ENCODE data around the gene ACOT7. TPM values are rescaled to one million over a fixed set of nuclear protein-coding genes. Genes with fewer than 3 reads are reported as not detected.

Gene ACOT7
- total and polyA plus RNA-seq, 9 donors: 7.5 to 24.0 (median 20.5) TPM

DNA sequence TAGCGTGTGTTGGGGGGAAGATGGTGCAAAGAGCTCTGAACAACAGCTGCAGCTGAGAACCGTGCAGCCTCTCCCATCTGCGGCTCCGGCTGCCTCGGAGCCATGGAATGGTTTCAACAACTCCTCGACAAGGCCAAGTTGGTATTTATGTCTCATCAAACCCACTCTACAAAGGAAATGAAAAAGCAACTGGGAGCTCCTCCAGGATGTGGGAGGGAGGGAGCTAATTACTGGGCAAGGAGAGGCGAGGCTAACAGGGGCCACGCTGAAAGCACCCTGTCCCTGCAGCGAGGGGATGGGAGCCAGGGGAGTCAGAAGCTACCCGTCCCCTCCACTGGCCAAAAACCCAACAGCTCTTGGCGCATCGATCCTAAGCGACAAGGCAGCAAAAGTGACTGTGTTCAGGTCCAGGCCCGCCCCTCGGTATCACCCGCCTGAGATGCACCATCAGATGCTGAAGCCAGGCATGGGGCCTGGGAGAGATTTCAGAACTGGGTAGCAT is 63.1 kb downstream of the ACOT7 start:
- H3K4me3 ChIP-seq (ENCODE audit: low read length): no peak overlapping the region
- no peaks in the 10 kb centered on the region for H3K27me3 ChIP-seq (ENCODE audit: control insufficient read depth, insufficient read depth, low read length)
- 45% methylated on average over 4 of the region's 16 CpGs for WGBS (ENCODE audit: insufficient coverage)
- H3K36me3 ChIP-seq (ENCODE audit: control insufficient read depth, insufficient read depth, low read length): peaks cover 4% of the 10 kb centered on the region
- peak overlapping the region; percentile 88 for H3K27ac ChIP-seq (ENCODE audit: low read length)
- H3K9me3 ChIP-seq (replicated peaks; ENCODE audit: control insufficient read depth, low read depth, low read length): no peaks in the 10 kb centered on the region
- DNase-seq: peak; percentile 85
- peaks cover 53% of the 10 kb centered on the region for H3K4me1 ChIP-seq (ENCODE audit: control insufficient read depth, insufficient read depth, low read length)

DNA sequence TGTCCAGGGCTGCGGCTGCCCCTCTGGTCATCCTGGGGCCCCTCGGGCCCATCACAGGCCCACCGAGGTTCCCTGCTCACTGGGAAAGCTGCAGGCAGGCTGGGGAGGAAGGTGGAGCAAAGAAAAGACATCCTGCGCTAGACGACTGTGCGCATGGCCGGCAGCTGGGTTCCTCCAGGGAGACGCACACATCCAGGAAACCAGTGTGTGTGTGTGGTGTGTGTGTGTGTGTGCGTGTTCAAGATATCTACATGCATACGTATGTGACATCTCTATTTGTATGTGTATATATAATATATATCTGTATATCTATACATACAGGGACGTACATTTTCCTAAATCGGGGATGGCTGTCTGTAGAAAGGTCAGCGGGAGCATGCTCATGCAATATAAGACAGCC is 63.7 kb downstream of the ACOT7 start:
- WGBS (ENCODE audit: insufficient coverage): 26% methylated on average over 7 of the region's 13 CpGs
- H3K27ac ChIP-seq (ENCODE audit: low read length): peak overlapping the region; percentile 88
- H3K4me1 ChIP-seq (ENCODE audit: control insufficient read depth, insufficient read depth, low read length): peaks cover 51% of the 10 kb centered on the region
- no peaks in the 10 kb centered on the region for H3K9me3 ChIP-seq (replicated peaks; ENCODE audit: control insufficient read depth, low read depth, low read length)
- H3K36me3 ChIP-seq (ENCODE audit: control insufficient read depth, insufficient read depth, low read length): peaks cover 4% of the 10 kb centered on the region
- DNase-seq: peak; percentile 88
- H3K27me3 ChIP-seq (ENCODE audit: control insufficient read depth, insufficient read depth, low read length): no peaks in the 10 kb centered on the region
- H3K4me3 ChIP-seq (ENCODE audit: low read length): no peak overlapping the region

DNA sequence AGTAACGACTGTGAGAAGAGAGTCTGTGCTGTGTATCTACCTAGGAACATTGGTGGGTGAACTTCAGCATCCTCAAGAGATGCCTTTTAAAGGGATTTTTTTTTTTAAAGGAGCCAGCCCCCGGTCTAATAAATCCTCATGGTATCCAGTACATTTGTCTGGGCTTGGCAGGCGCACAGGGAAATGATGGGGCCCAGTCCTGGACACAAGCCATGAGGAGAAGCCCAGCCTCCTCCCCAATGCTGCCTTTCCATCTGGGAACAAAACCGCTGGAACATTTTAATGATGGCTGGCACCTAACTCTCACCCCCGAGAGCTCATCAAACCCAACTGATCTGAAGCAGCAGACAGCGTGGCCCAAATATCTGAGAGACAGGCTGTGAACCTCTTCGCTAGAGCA is 64.2 kb downstream of the ACOT7 start:
- WGBS (ENCODE audit: insufficient coverage): 26% methylated on average over 4 of the region's 7 CpGs
- H3K27me3 ChIP-seq (ENCODE audit: control insufficient read depth, insufficient read depth, low read length): no peaks in the 10 kb centered on the region
- DNase-seq: peak; percentile 57
- peak overlapping the region; percentile 88 for H3K27ac ChIP-seq (ENCODE audit: low read length)
- H3K4me3 ChIP-seq (ENCODE audit: low read length): no peak overlapping the region
- peaks cover 51% of the 10 kb centered on the region for H3K4me1 ChIP-seq (ENCODE audit: control insufficient read depth, insufficient read depth, low read length)
- H3K36me3 ChIP-seq (ENCODE audit: control insufficient read depth, insufficient read depth, low read length): peaks cover 4% of the 10 kb centered on the region
- H3K9me3 ChIP-seq (replicated peaks; ENCODE audit: control insufficient read depth, low read depth, low read length): no peaks in the 10 kb centered on the region

DNA sequence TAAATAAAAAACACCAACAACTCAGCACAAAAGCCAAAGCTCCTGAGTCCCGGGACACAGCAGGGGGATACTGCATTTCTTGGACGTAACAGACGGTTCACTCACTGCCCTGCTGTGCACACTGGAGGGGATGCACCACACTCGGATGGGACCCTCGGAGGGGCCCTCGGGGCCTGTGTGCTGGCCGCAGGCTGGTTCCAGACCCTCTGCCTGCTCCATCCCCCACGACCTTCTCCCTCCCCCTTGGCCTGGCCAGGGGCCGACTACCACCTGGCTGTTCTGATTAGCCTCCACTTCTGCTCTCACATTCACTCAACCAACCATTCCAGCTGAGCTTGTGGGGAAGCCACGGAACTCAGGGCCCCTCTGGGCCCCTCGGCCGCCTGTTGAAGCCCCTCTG is 64.9 kb downstream of the ACOT7 start:
- H3K4me1 ChIP-seq (ENCODE audit: control insufficient read depth, insufficient read depth, low read length): peaks cover 51% of the 10 kb centered on the region
- no peaks in the 10 kb centered on the region for H3K27me3 ChIP-seq (ENCODE audit: control insufficient read depth, insufficient read depth, low read length)
- no peak for DNase-seq
- 62% methylated on average over 12 of the region's 12 CpGs for WGBS (ENCODE audit: insufficient coverage)
- peak overlapping the region; percentile 88 for H3K27ac ChIP-seq (ENCODE audit: low read length)
- peaks cover 4% of the 10 kb centered on the region for H3K36me3 ChIP-seq (ENCODE audit: control insufficient read depth, insufficient read depth, low read length)
- no peaks in the 10 kb centered on the region for H3K9me3 ChIP-seq (replicated peaks; ENCODE audit: control insufficient read depth, low read depth, low read length)
- H3K4me3 ChIP-seq (ENCODE audit: low read length): no peak overlapping the region

DNA sequence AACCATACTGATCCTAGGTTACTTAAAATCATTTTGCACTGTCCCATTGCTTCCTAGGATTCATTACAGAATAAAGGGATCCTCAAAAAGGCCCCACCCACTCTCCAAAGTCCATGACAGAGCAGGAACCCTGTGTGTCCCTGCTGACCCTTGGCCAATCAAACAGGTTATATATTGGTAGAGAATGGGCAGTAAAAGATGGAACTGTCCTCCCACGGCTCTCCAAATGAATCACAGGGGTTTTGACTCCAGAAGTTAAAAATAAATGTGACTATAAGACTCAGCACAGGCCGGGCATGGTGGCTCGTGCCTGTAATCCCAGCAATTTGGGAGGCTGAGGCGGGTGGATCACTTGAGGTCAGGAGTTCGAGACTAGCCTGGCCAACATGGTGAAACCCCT is 65.5 kb downstream of the ACOT7 start:
- Histone ChIP-seq H3K4me1 (ENCODE audit: control insufficient read depth, insufficient read depth, low read length) (peaks cover 48% of the 10 kb centered on the region), H3K36me3 (ENCODE audit: control insufficient read depth, insufficient read depth, low read length) (peaks cover 4% of the 10 kb centered on the region), H3K4me3 (ENCODE audit: low read length) (no peak overlapping the region), H3K27ac (ENCODE audit: low read length) (no peak overlapping the region), H3K9me3 (replicated peaks; ENCODE audit: control insufficient read depth, low read depth, low read length) (no peaks in the 10 kb centered on the region), H3K27me3 (ENCODE audit: control insufficient read depth, insufficient read depth, low read length) (no peaks in the 10 kb centered on the region)
- WGBS (ENCODE audit: insufficient coverage): 93% methylated on average over 5 of the region's 5 CpGs
- no peak for DNase-seq

DNA sequence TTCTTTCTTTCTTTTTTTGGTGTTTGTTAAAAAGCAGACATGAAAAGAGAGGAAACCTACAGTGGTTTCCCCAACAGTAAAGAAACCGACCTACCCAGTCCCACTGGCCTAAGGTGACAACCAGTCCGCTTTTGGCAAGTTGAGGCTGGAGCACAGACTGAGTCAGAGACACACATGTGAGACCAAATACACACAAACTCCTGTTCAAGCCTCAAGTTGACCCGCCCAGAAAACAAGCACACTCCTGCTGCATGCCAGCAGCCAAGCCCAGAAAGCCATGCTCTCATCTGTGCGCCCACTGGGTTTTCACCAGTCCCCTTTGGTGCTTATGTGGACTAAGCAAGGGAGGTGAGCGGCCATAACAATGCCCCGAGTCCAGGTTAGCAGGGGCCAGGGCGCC is 68.1 kb downstream of the ACOT7 start:
- Histone ChIP-seq H3K4me1 (ENCODE audit: control insufficient read depth, insufficient read depth, low read length) (peaks cover 30% of the 10 kb centered on the region), H3K36me3 (ENCODE audit: control insufficient read depth, insufficient read depth, low read length) (peaks cover 4% of the 10 kb centered on the region), H3K27ac (ENCODE audit: low read length) (no peak overlapping the region), H3K4me3 (ENCODE audit: low read length) (no peak overlapping the region), H3K9me3 (replicated peaks; ENCODE audit: control insufficient read depth, low read depth, low read length) (no peaks in the 10 kb centered on the region), H3K27me3 (ENCODE audit: control insufficient read depth, insufficient read depth, low read length) (no peaks in the 10 kb centered on the region)
- DNase-seq: no peak
- 88% methylated on average over 6 of the region's 7 CpGs for WGBS (ENCODE audit: insufficient coverage)

DNA sequence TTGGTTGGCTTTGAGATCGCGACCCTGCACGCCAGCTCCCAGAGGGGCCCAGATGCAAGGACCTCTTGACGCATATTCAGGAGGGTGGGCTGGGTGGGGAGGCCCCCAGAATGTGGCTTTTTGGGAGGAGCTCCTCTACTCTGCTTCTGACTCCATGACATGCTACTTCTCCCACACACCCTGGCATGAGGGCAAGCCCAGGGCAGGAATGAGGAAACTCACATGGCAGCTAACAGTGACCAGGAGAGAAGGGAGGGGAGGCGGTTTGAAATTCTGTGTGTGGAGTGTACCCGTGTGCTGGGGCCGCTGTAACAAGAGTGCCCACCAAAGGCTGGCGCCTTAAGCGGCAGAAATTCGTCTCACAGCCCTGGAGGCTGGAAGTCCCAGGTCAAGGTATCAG is 71.4 kb downstream of the ACOT7 start:
- 90% methylated on average over 5 of the region's 10 CpGs for WGBS (ENCODE audit: insufficient coverage)
- no peak for DNase-seq
- H3K4me3 ChIP-seq (ENCODE audit: low read length): no peak overlapping the region
- H3K4me1 ChIP-seq (ENCODE audit: control insufficient read depth, insufficient read depth, low read length): peaks cover 3% of the 10 kb centered on the region
- H3K9me3 ChIP-seq (replicated peaks; ENCODE audit: control insufficient read depth, low read depth, low read length): no peaks in the 10 kb centered on the region
- no peaks in the 10 kb centered on the region for H3K27me3 ChIP-seq (ENCODE audit: control insufficient read depth, insufficient read depth, low read length)
- peaks cover 4% of the 10 kb centered on the region for H3K36me3 ChIP-seq (ENCODE audit: control insufficient read depth, insufficient read depth, low read length)
- no peak overlapping the region for H3K27ac ChIP-seq (ENCODE audit: low read length)

DNA sequence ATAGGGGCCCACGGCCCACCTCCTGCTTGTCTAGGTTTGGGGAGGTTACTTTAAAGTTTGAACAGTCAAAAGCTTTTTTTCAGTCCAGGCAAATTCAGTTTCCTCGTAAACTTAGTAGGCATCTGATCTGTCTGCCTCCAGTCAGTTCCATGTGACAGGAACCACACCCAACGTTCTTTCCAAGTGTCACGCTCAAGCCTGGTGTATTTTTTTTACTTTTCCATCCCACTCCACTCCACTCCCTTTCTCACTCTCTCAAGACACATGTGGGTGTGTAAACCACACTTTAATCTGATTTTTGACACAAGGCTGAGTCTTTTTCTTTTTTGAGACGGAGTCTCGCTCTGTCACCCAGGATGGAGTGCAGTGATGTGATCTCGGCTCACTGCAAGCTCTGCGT is 72.4 kb downstream of the ACOT7 start:
- no peaks in the 10 kb centered on the region for H3K27me3 ChIP-seq (ENCODE audit: control insufficient read depth, insufficient read depth, low read length)
- WGBS (ENCODE audit: insufficient coverage): 51% methylated on average over 3 of the region's 8 CpGs
- H3K9me3 ChIP-seq (replicated peaks; ENCODE audit: control insufficient read depth, low read depth, low read length): no peaks in the 10 kb centered on the region
- H3K27ac ChIP-seq (ENCODE audit: low read length): no peak overlapping the region
- H3K4me3 ChIP-seq (ENCODE audit: low read length): no peak overlapping the region
- H3K36me3 ChIP-seq (ENCODE audit: control insufficient read depth, insufficient read depth, low read length): peaks cover 5% of the 10 kb centered on the region
- H3K4me1 ChIP-seq (ENCODE audit: control insufficient read depth, insufficient read depth, low read length): peaks cover 11% of the 10 kb centered on the region
- no peak for DNase-seq

DNA sequence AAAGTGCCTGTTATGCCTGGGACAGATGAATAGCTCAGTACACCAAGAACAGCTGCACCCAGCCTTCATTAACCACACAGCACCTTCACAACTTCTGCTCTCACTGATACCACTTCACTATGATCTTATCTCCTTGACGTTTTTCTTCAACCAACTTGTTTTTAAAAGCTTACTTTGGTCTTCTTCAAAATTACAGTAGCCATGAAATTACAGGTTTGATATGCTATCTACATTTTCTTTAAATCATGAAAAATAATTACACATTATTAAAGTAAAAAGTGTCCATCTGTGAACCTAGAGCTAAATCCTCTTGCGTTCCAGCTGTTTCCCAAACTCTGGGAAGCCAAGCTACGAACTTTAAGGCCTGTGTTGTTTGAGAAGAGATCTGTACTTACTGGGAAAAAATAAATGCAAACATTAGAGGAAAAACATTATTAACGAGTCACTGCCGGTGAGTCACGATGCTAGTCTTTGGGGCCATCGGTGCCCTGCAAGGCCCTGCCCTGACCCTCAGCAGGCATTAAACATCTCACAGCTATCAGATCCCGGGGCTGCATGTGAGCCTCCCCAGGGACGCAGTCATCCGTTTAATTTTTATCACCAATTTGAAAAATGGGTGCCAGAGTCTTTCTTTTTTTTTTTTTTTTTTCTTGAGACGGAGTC is 76.3 kb downstream of the ACOT7 start:
- Histone ChIP-seq H3K27ac (ENCODE audit: low read length) (no peak overlapping the region), H3K4me3 (ENCODE audit: low read length) (no peak overlapping the region), H3K27me3 (ENCODE audit: control insufficient read depth, insufficient read depth, low read length) (no peaks in the 10 kb centered on the region), H3K36me3 (ENCODE audit: control insufficient read depth, insufficient read depth, low read length) (peaks cover 3% of the 10 kb centered on the region), H3K4me1 (ENCODE audit: control insufficient read depth, insufficient read depth, low read length) (peaks cover 21% of the 10 kb centered on the region), H3K9me3 (replicated peaks; ENCODE audit: control insufficient read depth, low read depth, low read length) (no peaks in the 10 kb centered on the region)
- DNase-seq: no peak
- 82% methylated on average over 8 of the region's 11 CpGs for WGBS (ENCODE audit: insufficient coverage)

DNA sequence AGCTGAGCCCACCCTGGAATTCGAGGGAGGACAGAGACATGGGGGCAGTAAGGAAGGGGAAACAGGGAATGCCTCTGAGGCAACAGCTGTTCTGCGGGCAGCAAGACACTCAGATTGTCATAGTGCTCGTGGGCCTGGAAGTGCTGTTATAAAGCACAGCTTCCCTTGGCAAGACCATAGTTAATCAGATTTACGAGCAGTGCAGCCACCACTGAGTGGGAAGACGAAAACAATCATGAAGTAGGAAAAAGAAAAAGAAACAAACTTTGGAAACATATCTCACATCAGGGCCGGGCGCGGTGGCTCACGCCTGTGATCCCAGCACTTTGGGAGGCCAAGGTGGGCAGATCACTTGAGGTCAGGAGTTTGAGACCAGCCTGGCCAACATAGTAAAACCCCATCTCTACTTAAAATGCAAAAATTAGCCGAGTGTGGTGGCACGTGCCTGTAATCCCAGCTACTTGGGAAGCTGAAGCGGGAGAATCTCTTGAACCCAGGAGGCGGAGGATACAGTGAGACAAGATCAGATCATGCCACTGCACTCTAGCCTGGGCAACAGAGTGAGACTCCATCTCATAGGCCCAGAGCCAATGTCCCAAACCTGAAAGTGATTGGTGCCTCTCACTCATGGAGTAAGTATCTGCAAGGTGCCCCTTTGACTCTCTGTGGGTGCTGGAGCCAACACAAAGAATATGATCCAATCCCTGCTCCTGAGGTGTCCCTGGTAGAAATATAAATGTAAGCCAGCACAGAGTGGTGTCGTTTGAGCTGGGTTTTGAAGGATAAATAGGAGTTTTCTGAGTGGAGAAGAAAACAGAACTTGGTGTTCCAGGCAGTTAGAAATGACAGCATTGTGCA is 77.1 kb downstream of the ACOT7 start:
- no peaks in the 10 kb centered on the region for H3K9me3 ChIP-seq (replicated peaks; ENCODE audit: control insufficient read depth, low read depth, low read length)
- no peak for DNase-seq
- H3K4me3 ChIP-seq (ENCODE audit: low read length): no peak overlapping the region
- H3K4me1 ChIP-seq (ENCODE audit: control insufficient read depth, insufficient read depth, low read length): peaks cover 21% of the 10 kb centered on the region
- 64% methylated on average over 10 of the region's 14 CpGs for WGBS (ENCODE audit: insufficient coverage)
- H3K36me3 ChIP-seq (ENCODE audit: control insufficient read depth, insufficient read depth, low read length): peaks cover 3% of the 10 kb centered on the region
- peak overlapping the region; percentile 42 for H3K27ac ChIP-seq (ENCODE audit: low read length)
- no peaks in the 10 kb centered on the region for H3K27me3 ChIP-seq (ENCODE audit: control insufficient read depth, insufficient read depth, low read length)

Measured in muscle of leg (tissue), 11 donors.